ENCODE data around the gene TAS1R1. TPM values are rescaled to one million over a fixed set of nuclear protein-coding genes. Genes with fewer than 3 reads are reported as not detected.

The TAS1R1 gene
- total and polyA plus RNA-seq, 2 experiments from 2014 or later, result 0.19 TPM; not detected in 1

- H3K4me1 Mint-ChIP-seq, result peaks cover 21% of the 10 kb centered on the region
- peaks cover 19% of the 10 kb centered on the region for H3K27me3 Mint-ChIP-seq (ENCODE audit: insufficient read depth, low read depth, poor library complexity)
- H3K9me3 Mint-ChIP-seq, result no peaks in the 10 kb centered on the region
- ATAC-seq (no peak), DNase-seq (ENCODE audit: low spot score) (no peak)
- Histone ChIP-seq H3K79me2 (replicated peaks; ENCODE audit: insufficient read depth) (peaks cover 81% of the 10 kb centered on the region), H3K27me3 (ENCODE audit: insufficient read depth) (no peaks in the 10 kb centered on the region), H3K27ac (ENCODE audit: low read depth) (0 out of 2 replicates have a peak overlapping the region, but pooled peaks have one; percentile 88), H3K4me3 (no peak overlapping the region), H4K20me1 (replicated peaks; ENCODE audit: insufficient read depth) (peaks cover 72% of the 10 kb centered on the region), H3K4me2 (no peak overlapping the region), H3K36me3 (ENCODE audit: insufficient read depth) (peaks cover 21% of the 10 kb centered on the region), H3K9me2 (ENCODE audit: insufficient read depth) (no peaks in the 10 kb centered on the region), H3F3A (replicated peaks; ENCODE audit: low read depth) (peaks cover 40% of the 10 kb centered on the region), H3K4me1 (ENCODE audit: insufficient read depth) (peaks cover 11% of the 10 kb centered on the region), H2AFZ (no peak overlapping the region)
- no peak overlapping the region for H3K4me3 Mint-ChIP-seq
- TF ChIP-seq ZNF462 (CRISPR knock-in tag; IDR thresholded peaks at IDR 0.05) (no peak), ETS1 (IDR thresholded peaks at IDR 0.05) (no peak), ZNF331 (CRISPR knock-in tag; IDR thresholded peaks at IDR 0.05; ENCODE audit: low read depth) (no peak), REST (IDR thresholded peaks at IDR 0.05; ENCODE audit: unreplicated experiment) (no peak)
- H3K27ac Mint-ChIP-seq, result peak overlapping the region; percentile 21; the same call in 1 of the 2 replicates
- peaks cover 67% of the 10 kb centered on the region for H3K36me3 Mint-ChIP-seq (ENCODE audit: low read depth)
Observed at GRCh38 chr1:6621429-6622391, 66.6 kb downstream of the TAS1R1 start.
